ENCODE measurements around the gene MAST4. TPM values are rescaled to one million over a fixed set of nuclear protein-coding genes. Genes with fewer than 3 reads are reported as not detected.

MAST4 gene
- total and polyA plus RNA-seq, 2 donors = 12.9 to 69.1 TPM

DNA sequence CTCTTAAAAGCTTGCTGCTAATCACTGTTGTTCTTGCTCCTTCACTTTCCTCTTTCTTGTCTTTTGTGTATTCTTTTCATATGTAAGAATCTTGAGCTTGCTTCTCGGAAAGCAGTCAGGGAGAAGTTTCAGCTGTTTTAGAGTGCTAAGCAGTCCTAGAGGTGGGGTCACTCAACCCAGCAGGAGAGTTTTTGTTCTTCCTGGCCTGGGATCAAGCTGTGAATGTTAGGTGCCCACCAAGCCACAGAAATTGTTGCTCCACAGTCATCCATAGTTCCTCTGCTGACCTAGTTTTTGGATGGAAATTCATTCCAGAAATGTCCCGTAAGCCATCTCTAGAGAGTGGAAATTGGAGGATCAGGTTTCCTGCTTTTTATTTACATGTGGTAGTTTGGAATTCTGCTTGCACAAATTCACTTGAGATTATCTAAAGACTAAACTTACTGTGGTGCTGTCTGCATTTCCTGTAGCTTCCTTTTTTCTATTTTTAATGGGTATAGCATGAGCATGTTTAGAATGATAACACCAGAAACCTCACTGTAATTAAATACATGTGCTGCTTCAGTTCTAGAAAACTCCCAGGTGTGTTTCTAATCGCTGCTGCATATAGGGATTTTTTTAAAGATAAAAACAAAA, 108.7 kb downstream of the MAST4 start:
- H3K36me3 ChIP-seq (ENCODE audit: insufficient read depth) = no peaks in the 10 kb centered on the region
- DNase-seq (ENCODE audit: extremely low spot score) = no peak
- H3K4me3 ChIP-seq (ENCODE audit: low read depth, low read length) = no peak overlapping the region
- H3K4me1 ChIP-seq (ENCODE audit: insufficient read depth) = no peaks in the 10 kb centered on the region
- H3K27ac ChIP-seq (ENCODE audit: low read depth) = no peak overlapping the region
- 18% methylated on average over 3 of the region's 3 CpGs for WGBS

DNA sequence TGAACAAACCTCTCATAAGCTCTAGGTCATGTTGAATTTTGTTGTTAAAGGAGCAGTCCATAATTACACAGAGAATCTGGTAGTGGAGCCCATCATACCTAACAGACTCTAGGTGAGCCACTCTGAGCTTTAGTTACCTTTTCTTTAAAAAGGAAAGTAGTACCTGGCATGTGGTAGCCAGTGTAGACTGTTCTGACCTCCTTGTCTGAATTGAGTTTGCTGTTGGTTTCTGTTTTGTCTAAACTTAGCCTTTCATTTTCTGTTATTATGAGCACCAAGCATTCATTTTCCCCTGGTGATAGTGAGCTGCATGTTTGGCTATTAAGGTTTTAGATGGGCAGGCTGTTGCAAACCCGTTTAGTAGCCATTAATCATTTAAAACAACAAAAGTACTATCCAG, 112.2 kb downstream of the MAST4 start:
- Histone ChIP-seq H3K36me3 (ENCODE audit: insufficient read depth) (no peaks in the 10 kb centered on the region), H3K27ac (ENCODE audit: low read depth) (no peak overlapping the region), H3K4me3 (ENCODE audit: low read depth, low read length) (no peak overlapping the region), H3K4me1 (ENCODE audit: insufficient read depth) (no peaks in the 10 kb centered on the region)
- WGBS = 49% methylated on average over 1 of the region's 1 CpG
- no peak for DNase-seq (ENCODE audit: extremely low spot score)

DNA sequence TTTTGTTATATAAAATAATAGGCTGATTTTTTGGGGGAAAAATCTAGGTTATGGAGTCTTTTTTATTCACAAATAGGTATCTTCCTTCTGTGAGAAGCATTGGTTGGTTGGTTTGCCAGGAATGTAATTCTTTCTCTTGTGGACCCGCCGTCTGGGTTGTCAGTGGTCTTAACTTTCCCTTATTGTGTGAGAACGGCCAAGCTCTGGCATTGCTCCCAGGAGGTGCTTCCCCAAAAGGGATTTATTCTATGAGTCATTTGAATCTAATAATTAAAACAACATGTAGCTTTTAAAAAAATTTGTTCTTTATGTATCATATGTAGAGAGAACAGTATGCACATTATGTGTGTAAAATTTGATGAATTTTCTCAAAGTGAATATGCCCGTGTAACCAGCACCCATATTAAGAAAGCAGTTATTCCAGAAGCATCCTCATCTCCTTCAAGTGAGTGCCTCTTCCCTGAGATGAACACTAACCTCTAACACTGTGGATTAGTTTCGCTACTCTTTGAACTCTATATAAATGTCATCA, 114.4 kb downstream of the MAST4 start:
- no peaks in the 10 kb centered on the region for H3K4me1 ChIP-seq (ENCODE audit: insufficient read depth)
- no peaks in the 10 kb centered on the region for H3K36me3 ChIP-seq (ENCODE audit: insufficient read depth)
- no peak for DNase-seq (ENCODE audit: extremely low spot score)
- no peak overlapping the region for H3K27ac ChIP-seq (ENCODE audit: low read depth)
- WGBS = 54% methylated on average over 5 of the region's 5 CpGs
- no peak overlapping the region for H3K4me3 ChIP-seq (ENCODE audit: low read depth, low read length)

DNA sequence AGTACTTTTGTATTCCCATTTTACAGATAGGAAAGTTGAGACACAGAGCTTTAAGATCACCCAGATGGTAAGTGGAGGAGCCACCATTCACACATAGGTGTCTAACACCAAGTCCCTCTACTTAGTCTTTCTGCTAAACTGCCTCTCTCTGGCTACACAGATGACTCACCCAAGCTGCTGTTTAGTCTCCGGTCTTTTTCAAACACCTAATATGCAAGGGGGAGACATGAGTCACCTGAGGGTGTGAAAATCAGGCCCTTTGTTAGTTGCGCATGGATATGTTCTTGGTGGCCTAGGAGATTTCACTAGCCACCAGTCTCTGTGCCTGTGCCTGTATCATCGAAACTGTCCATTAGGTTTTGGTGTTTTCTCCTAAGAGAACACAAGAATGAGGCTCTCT, 117.8 kb downstream of the MAST4 start:
- no peaks in the 10 kb centered on the region for H3K36me3 ChIP-seq (ENCODE audit: insufficient read depth)
- WGBS = 90% methylated on average over 3 of the region's 3 CpGs
- H3K4me1 ChIP-seq (ENCODE audit: insufficient read depth) = no peaks in the 10 kb centered on the region
- DNase-seq (ENCODE audit: extremely low spot score) = no peak
- H3K4me3 ChIP-seq (ENCODE audit: low read depth, low read length) = no peak overlapping the region
- no peak overlapping the region for H3K27ac ChIP-seq (ENCODE audit: low read depth)

DNA sequence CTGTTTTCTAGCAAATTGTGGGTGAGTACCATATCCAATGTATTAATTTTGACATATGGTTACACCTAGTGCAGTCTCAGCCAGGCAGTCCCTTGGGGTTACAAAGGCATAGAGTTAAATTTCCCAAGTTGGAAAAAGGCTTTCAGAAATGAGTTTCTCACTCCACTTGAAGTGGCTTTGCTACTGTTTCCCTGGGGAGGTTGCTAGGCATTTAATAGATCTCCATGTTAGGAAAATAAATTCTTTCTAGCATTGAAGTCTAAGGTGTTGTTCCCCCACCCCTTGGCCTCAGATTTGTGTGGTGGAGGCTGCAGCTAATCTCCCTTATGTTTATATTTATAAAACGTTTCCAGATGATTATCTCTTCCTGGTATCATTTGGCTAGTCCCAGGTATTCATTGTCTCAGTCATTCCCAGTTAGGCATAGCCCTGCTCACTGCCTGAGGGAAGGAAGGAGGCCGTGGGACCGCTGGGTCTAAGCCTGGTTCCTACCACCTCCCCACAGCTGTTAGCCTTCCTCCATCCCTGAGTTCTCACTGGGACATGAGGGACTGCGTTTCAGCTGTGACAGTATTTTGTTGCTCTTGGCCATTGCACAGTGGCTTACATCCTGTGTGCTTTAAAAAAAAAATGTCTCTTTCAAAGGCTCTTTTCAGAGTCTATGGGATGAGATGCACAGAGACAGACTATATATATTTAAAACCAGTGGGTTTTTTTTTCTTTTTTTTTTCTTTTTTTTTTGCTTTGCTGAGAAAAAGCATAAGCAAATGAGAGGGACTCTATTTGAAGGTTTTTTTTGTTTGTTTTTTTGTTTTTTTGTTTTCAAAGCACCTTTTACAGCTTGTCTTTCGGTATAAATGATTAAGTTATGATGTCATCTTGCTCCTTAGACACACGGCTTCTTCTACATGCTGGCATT, 121.5 kb downstream of the MAST4 start:
- Histone ChIP-seq H3K27ac (ENCODE audit: low read depth) (no peak overlapping the region), H3K36me3 (ENCODE audit: insufficient read depth) (no peaks in the 10 kb centered on the region), H3K4me1 (ENCODE audit: insufficient read depth) (no peaks in the 10 kb centered on the region), H3K4me3 (ENCODE audit: low read depth, low read length) (no peak overlapping the region)
- WGBS = 48% methylated on average over 6 of the region's 6 CpGs
- DNase-seq (ENCODE audit: extremely low spot score) = no peak

DNA sequence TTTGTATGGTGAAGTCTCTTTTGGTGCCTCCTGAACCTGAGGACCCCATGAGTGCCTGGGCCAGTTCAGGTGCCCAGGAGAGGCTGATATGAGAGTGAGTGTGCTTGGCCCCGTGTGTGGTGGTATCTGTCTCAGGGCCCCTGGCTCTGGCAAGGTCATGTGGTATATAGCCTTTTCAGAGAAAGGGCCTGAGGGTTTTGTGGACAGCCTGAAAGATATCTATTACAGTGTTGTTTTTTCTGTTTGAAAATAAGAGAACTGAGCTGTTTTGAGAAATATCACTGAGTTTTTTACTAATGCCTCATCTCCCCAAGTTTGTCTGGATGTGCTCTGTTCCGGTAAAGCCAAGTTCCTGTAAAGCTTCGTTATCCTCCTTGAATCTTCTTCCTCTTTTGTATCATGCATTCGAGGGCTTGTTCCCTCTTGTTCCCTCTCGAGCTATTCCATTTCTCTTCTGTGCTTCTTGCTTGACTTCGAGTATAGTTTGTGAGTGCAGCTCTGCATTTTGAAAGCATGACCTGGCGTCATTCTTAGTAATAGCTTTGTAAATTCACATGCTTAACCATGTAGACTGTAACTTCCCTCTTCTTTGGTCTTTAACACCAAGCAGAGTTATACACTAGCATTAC, 122.3 kb downstream of the MAST4 start:
- WGBS = 79% methylated on average over 7 of the region's 7 CpGs
- Histone ChIP-seq H3K27ac (ENCODE audit: low read depth) (no peak overlapping the region), H3K4me1 (ENCODE audit: insufficient read depth) (no peaks in the 10 kb centered on the region), H3K36me3 (ENCODE audit: insufficient read depth) (no peaks in the 10 kb centered on the region), H3K4me3 (ENCODE audit: low read depth, low read length) (no peak overlapping the region)
- DNase-seq (ENCODE audit: extremely low spot score) = no peak

DNA sequence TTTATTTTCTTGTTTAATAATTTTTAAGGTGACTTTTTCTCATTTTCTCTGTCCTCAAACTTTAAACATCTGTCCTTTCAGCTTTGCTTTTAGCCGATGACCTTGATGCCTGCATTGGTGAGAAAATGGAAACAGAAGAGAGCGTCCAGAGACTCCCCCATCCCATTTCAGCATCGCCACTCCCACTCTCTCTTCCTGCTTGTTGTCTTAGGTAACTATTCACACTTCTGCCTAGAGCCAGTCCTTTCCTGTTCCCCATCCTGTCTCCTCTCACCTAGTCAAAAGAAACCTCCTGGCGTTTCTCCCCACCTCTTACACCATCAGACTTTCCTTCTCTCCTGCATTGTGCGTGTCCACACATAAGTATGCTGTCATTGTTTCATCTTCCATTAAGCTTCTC, 124.6 kb downstream of the MAST4 start:
- no peak for DNase-seq (ENCODE audit: extremely low spot score)
- H3K27ac ChIP-seq (ENCODE audit: low read depth) = no peak overlapping the region
- no peaks in the 10 kb centered on the region for H3K4me1 ChIP-seq (ENCODE audit: insufficient read depth)
- no peaks in the 10 kb centered on the region for H3K36me3 ChIP-seq (ENCODE audit: insufficient read depth)
- WGBS = 69% methylated on average over 5 of the region's 5 CpGs
- no peak overlapping the region for H3K4me3 ChIP-seq (ENCODE audit: low read depth, low read length)

DNA sequence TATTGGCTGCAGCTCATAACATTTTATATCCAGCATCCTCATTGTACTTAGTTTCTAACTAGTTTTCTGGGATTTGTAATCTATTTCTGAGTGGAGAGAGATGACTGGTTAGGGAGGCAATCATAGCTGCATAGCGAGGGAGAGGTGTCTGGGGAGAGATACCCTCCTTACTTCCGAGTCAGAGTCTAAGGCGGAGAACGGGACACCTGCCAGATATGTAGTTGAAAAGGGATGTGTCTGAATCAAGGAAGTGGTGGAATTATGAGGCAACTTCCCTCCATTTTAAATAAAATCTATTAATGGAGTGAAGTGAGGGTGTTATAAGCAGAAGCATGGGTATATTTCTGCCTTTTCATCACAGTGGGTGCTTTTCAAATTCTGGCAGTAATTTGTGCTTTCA, 126.5 kb downstream of the MAST4 start:
- H3K27ac ChIP-seq (ENCODE audit: low read depth) = no peak overlapping the region
- no peak overlapping the region for H3K4me3 ChIP-seq (ENCODE audit: low read depth, low read length)
- no peaks in the 10 kb centered on the region for H3K36me3 ChIP-seq (ENCODE audit: insufficient read depth)
- H3K4me1 ChIP-seq (ENCODE audit: insufficient read depth) = no peaks in the 10 kb centered on the region
- 73% methylated on average over 4 of the region's 4 CpGs for WGBS
- no peak for DNase-seq (ENCODE audit: extremely low spot score)

DNA sequence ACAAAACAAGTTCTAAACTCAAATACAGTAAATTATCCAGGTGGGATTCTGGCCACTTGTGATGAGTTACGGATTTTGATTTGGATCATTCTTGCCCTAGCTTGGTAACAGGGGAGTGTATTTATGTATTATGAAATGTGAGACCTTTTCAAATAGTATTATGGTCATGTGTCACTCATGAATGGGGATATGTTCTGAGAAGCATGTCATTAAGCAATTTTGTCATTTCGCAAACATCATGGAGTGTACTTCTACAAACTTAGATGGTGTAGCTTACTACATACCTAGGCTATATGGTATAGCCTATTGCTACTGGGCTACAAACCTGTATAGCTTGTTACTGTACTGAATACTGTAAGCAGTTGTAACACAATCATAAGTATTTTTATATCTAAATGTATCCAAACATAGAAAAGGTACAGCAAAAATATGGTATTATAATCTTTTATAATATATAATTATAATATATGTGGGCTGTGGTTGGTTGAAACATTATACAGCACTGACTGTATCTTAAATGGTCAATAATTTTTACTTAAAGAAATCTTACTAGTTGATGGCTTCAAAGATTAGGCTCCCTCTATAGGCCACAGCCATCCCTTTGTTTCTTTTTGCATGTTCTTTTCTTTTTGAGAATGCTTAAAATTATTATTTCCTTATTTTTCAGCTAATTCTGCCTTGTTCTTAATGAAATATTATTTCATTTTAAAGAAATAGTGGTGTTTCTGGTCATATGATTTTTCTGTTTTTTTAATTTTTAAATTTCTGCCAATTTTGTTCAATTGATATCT, 128.4 kb downstream of the MAST4 start:
- Histone ChIP-seq H3K4me1 (ENCODE audit: insufficient read depth) (no peaks in the 10 kb centered on the region), H3K4me3 (ENCODE audit: low read depth, low read length) (no peak overlapping the region), H3K27ac (ENCODE audit: low read depth) (no peak overlapping the region), H3K36me3 (ENCODE audit: insufficient read depth) (no peaks in the 10 kb centered on the region)
- 96% methylated on average over 2 of the region's 2 CpGs for WGBS
- DNase-seq (ENCODE audit: extremely low spot score) = no peak

DNA sequence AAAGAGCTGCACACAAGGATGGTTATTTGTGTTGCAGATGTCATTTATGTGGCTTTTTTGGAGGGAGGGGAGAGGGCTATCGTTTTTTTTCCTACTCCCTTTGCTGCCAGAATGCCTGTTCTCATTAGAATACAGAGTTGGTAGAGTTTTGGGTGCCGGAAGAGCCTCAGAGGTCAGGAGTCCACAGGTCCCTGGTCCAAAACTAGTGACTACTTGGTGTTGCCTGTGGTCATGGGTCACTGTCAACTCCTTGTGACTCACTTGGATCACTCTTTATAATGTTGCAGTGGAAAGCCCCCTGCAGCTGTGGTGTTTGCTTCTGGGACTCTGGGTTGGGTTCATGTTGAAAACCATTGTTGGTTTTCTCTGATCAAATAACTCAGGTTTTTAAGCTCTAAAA, 131.4 kb downstream of the MAST4 start:
- no peaks in the 10 kb centered on the region for H3K4me1 ChIP-seq (ENCODE audit: insufficient read depth)
- H3K27ac ChIP-seq (ENCODE audit: low read depth) = no peak overlapping the region
- 87% methylated on average over 2 of the region's 2 CpGs for WGBS
- no peaks in the 10 kb centered on the region for H3K36me3 ChIP-seq (ENCODE audit: insufficient read depth)
- no peak for DNase-seq (ENCODE audit: extremely low spot score)
- H3K4me3 ChIP-seq (ENCODE audit: low read depth, low read length) = no peak overlapping the region

DNA sequence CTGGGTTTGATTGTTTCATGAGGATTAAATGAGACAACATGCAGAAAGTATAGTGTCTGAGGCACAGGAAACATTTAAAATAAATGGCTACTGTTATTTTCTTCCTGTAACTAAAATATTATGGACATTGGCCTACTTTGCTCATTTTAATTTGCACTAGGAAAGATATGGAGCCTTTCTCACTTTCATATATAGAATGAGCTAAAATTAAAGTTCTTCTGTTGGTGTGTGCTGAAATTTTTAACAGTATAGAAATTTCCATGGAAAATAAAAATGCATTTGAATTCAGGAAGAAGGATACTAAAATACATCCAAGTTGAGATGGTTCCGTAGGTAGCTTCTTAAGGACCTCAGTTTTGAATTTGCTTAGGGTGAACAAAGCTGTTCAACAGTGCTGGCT, 131.9 kb downstream of the MAST4 start:
- H3K36me3 ChIP-seq (ENCODE audit: insufficient read depth) = no peaks in the 10 kb centered on the region
- no peak overlapping the region for H3K27ac ChIP-seq (ENCODE audit: low read depth)
- H3K4me1 ChIP-seq (ENCODE audit: insufficient read depth) = no peaks in the 10 kb centered on the region
- 98% methylated on average over 1 of the region's 1 CpG for WGBS
- DNase-seq (ENCODE audit: extremely low spot score) = no peak
- H3K4me3 ChIP-seq (ENCODE audit: low read depth, low read length) = no peak overlapping the region

DNA sequence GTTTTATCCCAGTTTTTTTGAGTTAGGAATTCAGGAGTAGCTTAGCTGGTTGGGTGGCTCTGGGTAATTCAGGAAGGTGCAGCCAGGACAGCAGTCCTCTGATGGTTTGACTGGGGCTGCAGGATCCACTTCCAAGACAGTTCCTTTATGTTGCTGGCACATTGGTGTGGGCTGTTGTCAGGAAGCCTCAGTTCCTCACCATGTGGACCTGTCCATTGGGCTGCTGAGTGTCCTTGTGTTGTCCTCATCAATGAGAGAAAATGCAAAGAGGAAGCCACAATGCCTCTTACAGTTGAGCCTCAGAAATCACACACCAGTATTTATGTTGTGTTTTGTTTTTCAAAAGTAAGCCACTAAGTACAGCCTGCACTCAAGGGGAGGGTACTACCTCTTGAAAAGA, 140.9 kb downstream of the MAST4 start:
- no peak for DNase-seq (ENCODE audit: extremely low spot score)
- H3K27ac ChIP-seq (ENCODE audit: low read depth) = no peak overlapping the region
- no peak overlapping the region for H3K4me3 ChIP-seq (ENCODE audit: low read depth, low read length)
- no peaks in the 10 kb centered on the region for H3K4me1 ChIP-seq (ENCODE audit: insufficient read depth)
- H3K36me3 ChIP-seq (ENCODE audit: insufficient read depth) = no peaks in the 10 kb centered on the region

DNA sequence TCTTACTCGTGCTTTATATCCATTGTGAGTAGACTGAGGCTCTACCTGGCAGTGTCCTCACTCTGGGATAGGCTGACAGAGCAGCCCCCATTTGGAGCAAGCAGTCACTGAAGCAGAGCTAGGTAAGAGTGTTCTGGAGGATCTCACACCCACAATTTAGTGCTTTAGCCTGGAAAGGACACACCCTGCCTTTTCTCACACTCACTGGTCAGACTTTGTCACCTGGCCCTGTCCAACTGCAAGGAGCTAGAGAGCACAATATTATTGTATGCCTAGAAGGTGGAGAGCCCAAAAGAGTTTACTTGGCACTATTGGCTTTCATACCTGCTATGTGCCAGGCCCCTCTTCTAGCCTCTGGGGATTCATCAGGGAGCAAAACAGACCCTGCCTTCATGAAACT, 141.9 kb downstream of the MAST4 start:
- WGBS = 79% methylated on average over 1 of the region's 1 CpG
- no peak overlapping the region for H3K4me3 ChIP-seq (ENCODE audit: low read depth, low read length)
- H3K36me3 ChIP-seq (ENCODE audit: insufficient read depth) = no peaks in the 10 kb centered on the region
- no peak for DNase-seq (ENCODE audit: extremely low spot score)
- H3K4me1 ChIP-seq (ENCODE audit: insufficient read depth) = no peaks in the 10 kb centered on the region
- H3K27ac ChIP-seq (ENCODE audit: low read depth) = no peak overlapping the region

Data from urinary bladder (tissue), 4 donors.